Measurements from ENCODE around the gene OR10G6. TPM values are rescaled to one million over a fixed set of nuclear protein-coding genes. Genes with fewer than 3 reads are reported as not detected.

Gene OR10G6
- total and polyA plus RNA-seq, 2 of the 8 experiments (the other 6 are each of a cell fraction or from before 2014, with no cell fraction given): not detected

GRCh38 chr11:124026498-124026897, 31.5 kb upstream of the OR10G6 start, which contains the start of gene OR10G8:
Gene OR10G8, plus strand, starts transcription at chr11:124026798. Its CDS starts 2,825 bp downstream, at chr11:124029623.
- ChIA-PET POLR2A (ENCODE audit: partially characterized antibody) (no interaction called here), CTCF (ENCODE audit: partially characterized antibody) (no interaction called here)
- no peak within 1 kb of the TSS for H3K27ac ChIP-seq (ENCODE audit: low read depth, low read length)
- H2BK12ac ChIP-seq (ENCODE audit: low read depth, low read length): no peak within 1 kb of the TSS
- H4K5ac ChIP-seq (ENCODE audit: insufficient read length, low read depth, low read length): no peak within 1 kb of the TSS
- no peak within 1 kb of the TSS for H3K4ac ChIP-seq (replicated peaks; ENCODE audit: insufficient read length, low read depth, low read length)
- H3K79me2 ChIP-seq (ENCODE audit: control insufficient read depth in 1 of 2, insufficient read depth in 2 of 2, low read length in 2 of 2): no peaks in the 10 kb centered on the region
- H3K27me3 ChIP-seq (replicated peaks in 1 of 4; ENCODE audit: control insufficient read depth in 3 of 4, extremely low read depth in 1 of 4, insufficient read depth in 3 of 4, low read length in 3 of 4): no peaks in the 10 kb centered on the region
- no peak for FAIRE-seq
- H2BK20ac ChIP-seq (ENCODE audit: low read length): no peak within 1 kb of the TSS
- no peaks in the 10 kb centered on the region for H3K4me1 ChIP-seq (replicated peaks in 1 of 4; ENCODE audit: control insufficient read depth in 3 of 4, insufficient read depth in 4 of 4, low read length in 3 of 4)
- no peaks in the 10 kb centered on the region for H4K20me1 ChIP-seq (replicated peaks in 1 of 2; ENCODE audit: control insufficient read depth in 1 of 2, insufficient read depth in 2 of 2, low read length in 2 of 2)
- H3K18ac ChIP-seq (ENCODE audit: extremely low read depth, low read length): no peak within 1 kb of the TSS
- 92% methylated on average over 2 of the region's 2 CpGs; no CpG with 5 or more reads in 1 of the 2 experiments for WGBS, 2 experiments (ENCODE audit: extremely low coverage in 1 of 2, insufficient coverage in 1 of 2, insufficient read length in 1 of 2, insufficient replicate concordance in 2 of 2, low coverage in 1 of 2, low lambda C conversion rate in 2 of 2, missing lambda C conversion rate in 1 of 2)
- H3K56ac ChIP-seq (replicated peaks; ENCODE audit: insufficient read length, low read depth, low read length): no peak within 1 kb of the TSS
- no peak within 1 kb of the TSS for H3K14ac ChIP-seq (ENCODE audit: insufficient read length)
- no peak within 1 kb of the TSS for H3K23ac ChIP-seq (ENCODE audit: insufficient read length)
- no peak within 1 kb of the TSS for H4K91ac ChIP-seq (replicated peaks; ENCODE audit: insufficient read length, low read length)
- H3K9me3 ChIP-seq (ENCODE audit: insufficient read depth in 2 of 2, low read depth in 1 of 2, low read length in 1 of 2): no peaks in the 10 kb centered on the region
- no peak within 1 kb of the TSS for H3K9ac ChIP-seq (replicated peaks in 1 of 4; ENCODE audit: extremely low read depth in 1 of 4, low read depth in 3 of 4, low read length in 3 of 4)
- H2BK120ac ChIP-seq (replicated peaks; ENCODE audit: low read depth, low read length): no peak within 1 kb of the TSS
- DNase-seq (ENCODE audit: low read depth in 1 of 2, low spot score in 2 of 2): no peak
- no peak for TF ChIP-seq HDAC2 (IDR thresholded peaks at IDR 0.05; ENCODE audit: borderline replicate concordance in 1 of 2, low read depth in 2 of 2, low read length in 2 of 2)
- no peak for TF ChIP-seq NRF1 (IDR thresholded peaks at IDR 0.05; ENCODE audit: low read depth, low read length)
- TF ChIP-seq PHF8 (conservative IDR thresholded peaks at IDR 0.05; ENCODE audit: low read depth, low read length): no peak
- no peak within 1 kb of the TSS for H2BK15ac ChIP-seq (ENCODE audit: low read length)
- no peak within 1 kb of the TSS for H2BK5ac ChIP-seq (ENCODE audit: low read depth, low read length)
- no peak within 1 kb of the TSS for H3K4me3 ChIP-seq (ENCODE audit: extremely low read depth in 1 of 4, insufficient read depth in 2 of 4, low read depth in 3 of 4, low read length in 4 of 4)
- no peaks in the 10 kb centered on the region for H3K36me3 ChIP-seq (ENCODE audit: control insufficient read depth in 2 of 4, insufficient read depth in 4 of 4, low read length in 3 of 4)
- no peaks in the 10 kb centered on the region for H3K79me1 ChIP-seq (ENCODE audit: low read depth, low read length)
- no peak within 1 kb of the TSS for H2AK5ac ChIP-seq (ENCODE audit: low read depth, low read length)
- H4K8ac ChIP-seq (ENCODE audit: extremely low read depth, insufficient read depth, low read length): no peak within 1 kb of the TSS
- no peaks in the 10 kb centered on the region for H3K23me2 ChIP-seq (ENCODE audit: low read depth, low read length)
- H3K4me2 ChIP-seq (ENCODE audit: insufficient read depth in 1 of 2, low read depth in 2 of 2, low read length in 2 of 2): no peak within 1 kb of the TSS
- H2AFZ ChIP-seq (ENCODE audit: low read length): no peak within 1 kb of the TSS
